Endothelial cell of umbilical vein (primary cell): Measurements from ENCODE around the gene RNF186.

Experiments used
- EZH2 ChIP-seq: IDR thresholded peaks from 2 replicates; pipeline ENCODE4 v1.6.1; 2012; ENCODE audit warnings: borderline replicate concordance, low read depth, mild to moderate bottlenecking, moderate library complexity, low read length, inconsistent platforms; ENCODE audit not compliant: severe bottlenecking
- FOS ChIP-seq: IDR thresholded peaks from 2 replicates; pipeline ENCODE4 v1.6.1; 2011; ENCODE audit warnings: mild to moderate bottlenecking, low read length, moderate library complexity, borderline replicate concordance; ENCODE audit not compliant: insufficient read depth
- JUN ChIP-seq: IDR thresholded peaks from 2 replicates; pipeline ENCODE4 v1.6.1; 2011; ENCODE audit warnings: borderline replicate concordance, low read depth; ENCODE audit not compliant: insufficient read length, insufficient read depth
- MAX ChIP-seq: IDR thresholded peaks from 2 replicates; pipeline ENCODE4 v1.6.1; 2011; ENCODE audit not compliant: insufficient read depth, insufficient read length
- MYC ChIP-seq: IDR thresholded peaks from one replicate; pipeline ENCODE4 v1.6.1; 2011; ENCODE audit warnings: mild to moderate bottlenecking, low read depth, low read length
- POLR2A ChIP-seq: IDR thresholded peaks from 2 replicates; pipeline ENCODE4 v1.6.1; 2012; ENCODE audit warnings: low read depth, mild to moderate bottlenecking, control low read depth, low read length
- POLR2AphosphoS5 ChIP-seq: IDR thresholded peaks from 2 replicates; pipeline ENCODE4 v1.6.1; 2012; ENCODE audit warnings: low read depth, mild to moderate bottlenecking, control low read depth, low read length, moderate library complexity; ENCODE audit not compliant: insufficient read depth
- TF ChIP-seq, protein P1 (sequence below), 2 donors: IDR thresholded peaks; 1 replicate in 1 of 2; 2 replicates in 1 of 2; pipeline ENCODE4 v1.5.1; 2011; ENCODE audit warnings: low read length in 2 of 2, mild to moderate bottlenecking in 2 of 2, moderate library complexity in 2 of 2, control low read depth in 1 of 2, inconsistent platforms in 1 of 2, low read depth in 1 of 2; ENCODE audit not compliant: insufficient read depth in 1 of 2; ENCODE audit errors: extremely low read depth in 1 of 2

DNA sequence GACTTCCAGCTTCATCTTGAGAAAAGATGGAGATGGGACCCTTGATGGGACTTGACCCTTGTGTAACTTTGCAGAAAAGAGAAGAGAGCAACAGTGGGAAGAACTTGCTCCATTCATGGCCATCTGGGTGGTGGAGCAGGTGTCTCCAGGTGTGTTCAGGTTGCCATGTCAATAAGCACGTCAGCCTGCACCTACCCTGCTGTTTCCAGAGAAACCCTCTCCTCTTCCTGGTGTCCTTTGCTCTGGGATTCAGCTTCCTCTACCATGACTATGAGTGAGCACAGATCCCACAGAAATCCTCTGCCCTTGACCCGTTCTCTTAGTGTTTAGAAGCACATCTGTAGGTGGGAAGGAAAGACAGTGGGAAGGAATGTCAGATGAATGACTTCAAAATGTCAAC is 45.3 kb upstream of the RNF186 start:
- TF ChIP-seq, protein P1, sequence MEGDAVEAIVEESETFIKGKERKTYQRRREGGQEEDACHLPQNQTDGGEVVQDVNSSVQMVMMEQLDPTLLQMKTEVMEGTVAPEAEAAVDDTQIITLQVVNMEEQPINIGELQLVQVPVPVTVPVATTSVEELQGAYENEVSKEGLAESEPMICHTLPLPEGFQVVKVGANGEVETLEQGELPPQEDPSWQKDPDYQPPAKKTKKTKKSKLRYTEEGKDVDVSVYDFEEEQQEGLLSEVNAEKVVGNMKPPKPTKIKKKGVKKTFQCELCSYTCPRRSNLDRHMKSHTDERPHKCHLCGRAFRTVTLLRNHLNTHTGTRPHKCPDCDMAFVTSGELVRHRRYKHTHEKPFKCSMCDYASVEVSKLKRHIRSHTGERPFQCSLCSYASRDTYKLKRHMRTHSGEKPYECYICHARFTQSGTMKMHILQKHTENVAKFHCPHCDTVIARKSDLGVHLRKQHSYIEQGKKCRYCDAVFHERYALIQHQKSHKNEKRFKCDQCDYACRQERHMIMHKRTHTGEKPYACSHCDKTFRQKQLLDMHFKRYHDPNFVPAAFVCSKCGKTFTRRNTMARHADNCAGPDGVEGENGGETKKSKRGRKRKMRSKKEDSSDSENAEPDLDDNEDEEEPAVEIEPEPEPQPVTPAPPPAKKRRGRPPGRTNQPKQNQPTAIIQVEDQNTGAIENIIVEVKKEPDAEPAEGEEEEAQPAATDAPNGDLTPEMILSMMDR (IDR thresholded peaks at IDR 0.05; ENCODE audit: extremely low read depth in 1 of 2, insufficient read depth in 1 of 2, low read depth in 1 of 2, low read length in 2 of 2), result no peak
- no peak for TF ChIP-seq POLR2A
- no peak for TF ChIP-seq EZH2
- no peak for TF ChIP-seq MAX
- no peak for TF ChIP-seq JUN
- no peak for TF ChIP-seq MYC
- TF ChIP-seq FOS, result no peak
- no peak for TF ChIP-seq POLR2AphosphoS5
